Activated CD4-positive, alpha-beta T cell treated with anti-CD3 and anti-CD28 coated beads for 24 hours (primary cell): ENCODE measurements around the gene TET3.

Experiments used
- DNase-seq, 2 donors: peaks; one replicate each; pipeline ENCODE4 v3.0.0-alpha.2; 2020; ENCODE audit warnings: low read depth in 2 of 2

TET3 gene

GRCh38 chr2:74031221-74031620 is 46.5 kb downstream of the TET3 start:
- DNase-seq, result no peak

GRCh38 chr2:74031959-74032287 is 47.2 kb downstream of the TET3 start:
- no peak for DNase-seq

DNA sequence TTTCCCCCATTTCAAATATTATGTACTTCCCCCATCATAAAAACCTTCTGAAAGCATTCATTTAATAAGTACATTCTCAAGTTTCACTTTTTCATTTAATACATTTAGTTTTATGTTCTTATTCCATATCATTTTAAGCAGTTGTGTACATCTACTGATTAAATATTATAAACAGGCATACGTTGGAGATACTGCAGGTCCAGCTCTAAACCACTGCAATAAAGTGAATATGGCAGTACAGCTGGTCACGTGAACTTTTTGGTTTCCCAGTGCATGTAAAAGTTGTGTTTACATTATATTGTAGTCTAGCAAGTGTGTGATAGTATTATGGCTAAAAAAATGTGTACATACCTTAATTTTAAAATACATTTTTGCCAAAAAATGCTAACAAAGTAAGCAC is 48.7 kb downstream of the TET3 start:
- no peak for DNase-seq
